GM12874 (cell line): ENCODE results near the gene ZNF500.

Experiments used
- CTCF ChIP-seq: IDR thresholded peaks from 2 replicates; pipeline ENCODE4 v1.5.1; 2011; ENCODE audit warnings: low read depth, mild to moderate bottlenecking, control low read depth, low read length, moderate library complexity; ENCODE audit not compliant: insufficient read depth

Gene ZNF500

GRCh38 chr16:4765511-4766474 lies 1.2 kb downstream of the ZNF500 start:
- no peak for TF ChIP-seq CTCF

DNA sequence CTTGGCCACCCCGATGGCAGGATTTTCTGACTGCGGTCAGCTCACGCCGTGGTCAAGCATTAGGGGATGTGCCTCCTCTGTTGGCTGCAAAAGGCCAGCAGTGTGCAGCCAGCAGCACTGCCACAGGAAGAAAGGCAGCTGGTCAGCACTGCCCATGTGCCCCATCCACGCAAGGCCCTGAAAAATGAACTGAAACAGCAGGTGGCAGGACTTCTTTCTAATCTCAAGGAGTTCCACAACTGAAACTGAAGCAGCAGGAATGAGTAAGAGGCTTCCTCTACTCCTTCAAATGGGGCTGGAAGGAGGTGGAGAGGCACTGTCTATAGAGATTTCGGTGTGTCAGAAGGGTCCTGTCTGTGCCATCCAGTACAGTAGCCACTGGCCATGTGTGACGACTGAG lies 3.2 kb downstream of the ZNF500 start:
- no peak for TF ChIP-seq CTCF

DNA sequence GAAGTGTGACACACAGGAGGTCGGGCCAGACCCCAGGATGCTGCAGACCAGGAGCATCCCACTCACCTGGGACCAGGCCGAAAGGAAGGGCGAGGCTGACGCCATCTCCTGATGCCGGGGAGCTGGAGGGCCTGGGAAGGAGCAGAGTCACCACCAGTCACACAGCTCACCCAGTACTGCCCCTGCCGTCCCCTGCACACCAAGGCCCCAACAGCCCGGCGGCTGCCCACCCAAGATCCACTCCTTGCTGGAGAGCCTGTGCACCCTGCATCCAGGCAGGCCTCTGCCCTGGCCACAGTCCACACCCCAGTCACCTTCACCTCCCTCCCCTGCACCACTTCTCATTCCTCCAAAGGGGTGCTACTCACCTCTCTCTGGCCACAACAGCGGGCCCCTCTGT lies 4.8 kb downstream of the ZNF500 start:
- TF ChIP-seq CTCF, result no peak

- no peak for TF ChIP-seq CTCF
Observed at GRCh38 chr16:4760221-4760910, 6.6 kb downstream of the ZNF500 start.

DNA sequence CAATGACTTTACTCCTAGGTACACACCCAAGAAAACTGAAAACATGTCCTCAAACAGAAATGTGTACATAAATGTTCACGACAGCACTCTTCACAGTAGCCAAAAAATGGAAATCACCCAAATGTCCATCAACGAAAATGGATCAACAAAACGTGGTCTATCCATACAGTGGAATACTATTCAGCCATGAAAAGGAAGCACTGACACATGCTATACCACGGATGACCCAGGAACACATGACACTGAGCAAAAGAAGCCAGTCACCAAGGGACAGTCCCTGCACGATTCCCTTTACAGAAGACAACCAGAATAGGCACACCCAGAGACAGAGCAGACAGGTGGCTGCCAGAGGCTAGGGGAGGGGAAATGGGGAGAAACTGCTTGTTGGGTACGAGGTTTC lies 11.3 kb downstream of the ZNF500 start:
- TF ChIP-seq CTCF, result no peak

DNA sequence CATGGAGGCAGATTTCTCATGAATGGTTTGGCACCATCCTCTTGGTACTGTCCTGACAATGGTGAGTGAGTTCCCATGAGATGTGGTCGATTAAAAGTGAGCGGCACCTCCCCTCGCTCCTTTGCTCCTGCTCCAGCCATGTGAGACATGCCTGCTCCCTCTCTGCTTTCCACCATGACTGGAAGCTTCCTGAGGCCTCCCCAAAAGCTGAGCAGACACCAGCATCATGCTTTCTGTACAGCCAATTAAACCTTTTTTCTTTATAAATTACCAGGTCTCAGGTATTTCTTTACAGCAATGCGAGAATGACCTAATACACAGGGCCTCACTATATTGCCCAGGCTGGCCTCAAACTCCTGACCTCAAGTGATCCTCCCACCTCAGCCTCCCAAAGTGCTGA lies 12.1 kb downstream of the ZNF500 start:
- no peak for TF ChIP-seq CTCF

- TF ChIP-seq CTCF, result no peak
Observed at GRCh38 chr16:4753227-4753626, 13.7 kb downstream of the ZNF500 start.
